ENCODE results near the gene MGAM2. TPM values are rescaled to one million over a fixed set of nuclear protein-coding genes. Genes with fewer than 3 reads are reported as not detected.

The MGAM2 gene
- total RNA-seq, 1 donor from 2014 or later = not detected

DNA sequence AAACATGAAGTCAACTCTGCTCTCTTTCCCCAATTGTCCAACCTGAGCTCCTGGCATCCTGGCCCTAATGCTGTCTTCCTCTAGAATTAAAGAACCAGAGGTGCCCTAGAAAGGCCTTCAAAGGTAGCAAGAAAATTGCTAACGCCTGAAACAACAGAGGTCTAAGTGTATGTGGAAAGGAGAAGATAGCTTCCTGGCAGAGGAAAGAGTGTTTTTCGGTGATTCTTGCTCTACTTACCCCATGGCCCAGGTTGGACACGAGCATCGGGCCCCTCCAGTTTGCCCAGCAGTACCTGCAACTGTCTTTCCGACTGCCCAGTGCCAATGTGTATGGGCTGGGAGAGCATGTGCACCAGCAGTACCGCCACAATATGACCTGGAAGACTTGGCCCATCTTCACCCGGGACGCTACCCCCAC lies 22.2 kb downstream of the MGAM2 start:
- H3K27me3 ChIP-seq = no peaks in the 10 kb centered on the region
- intact Hi-C loops (cut with DNase I) = no loop called here
- H3K4me3 ChIP-seq = no peak overlapping the region
- no peak overlapping the region for H3K27ac ChIP-seq
- no peaks in the 10 kb centered on the region for H3K4me1 ChIP-seq
- no peaks in the 10 kb centered on the region for H3K9me3 ChIP-seq
- TF ChIP-seq, protein P1, sequence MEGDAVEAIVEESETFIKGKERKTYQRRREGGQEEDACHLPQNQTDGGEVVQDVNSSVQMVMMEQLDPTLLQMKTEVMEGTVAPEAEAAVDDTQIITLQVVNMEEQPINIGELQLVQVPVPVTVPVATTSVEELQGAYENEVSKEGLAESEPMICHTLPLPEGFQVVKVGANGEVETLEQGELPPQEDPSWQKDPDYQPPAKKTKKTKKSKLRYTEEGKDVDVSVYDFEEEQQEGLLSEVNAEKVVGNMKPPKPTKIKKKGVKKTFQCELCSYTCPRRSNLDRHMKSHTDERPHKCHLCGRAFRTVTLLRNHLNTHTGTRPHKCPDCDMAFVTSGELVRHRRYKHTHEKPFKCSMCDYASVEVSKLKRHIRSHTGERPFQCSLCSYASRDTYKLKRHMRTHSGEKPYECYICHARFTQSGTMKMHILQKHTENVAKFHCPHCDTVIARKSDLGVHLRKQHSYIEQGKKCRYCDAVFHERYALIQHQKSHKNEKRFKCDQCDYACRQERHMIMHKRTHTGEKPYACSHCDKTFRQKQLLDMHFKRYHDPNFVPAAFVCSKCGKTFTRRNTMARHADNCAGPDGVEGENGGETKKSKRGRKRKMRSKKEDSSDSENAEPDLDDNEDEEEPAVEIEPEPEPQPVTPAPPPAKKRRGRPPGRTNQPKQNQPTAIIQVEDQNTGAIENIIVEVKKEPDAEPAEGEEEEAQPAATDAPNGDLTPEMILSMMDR (IDR thresholded peaks at IDR 0.05) = no peak
- DNase-seq (ENCODE audit: low spot score in 2 of 2) = no peak
- H3K36me3 ChIP-seq = no peaks in the 10 kb centered on the region

DNA sequence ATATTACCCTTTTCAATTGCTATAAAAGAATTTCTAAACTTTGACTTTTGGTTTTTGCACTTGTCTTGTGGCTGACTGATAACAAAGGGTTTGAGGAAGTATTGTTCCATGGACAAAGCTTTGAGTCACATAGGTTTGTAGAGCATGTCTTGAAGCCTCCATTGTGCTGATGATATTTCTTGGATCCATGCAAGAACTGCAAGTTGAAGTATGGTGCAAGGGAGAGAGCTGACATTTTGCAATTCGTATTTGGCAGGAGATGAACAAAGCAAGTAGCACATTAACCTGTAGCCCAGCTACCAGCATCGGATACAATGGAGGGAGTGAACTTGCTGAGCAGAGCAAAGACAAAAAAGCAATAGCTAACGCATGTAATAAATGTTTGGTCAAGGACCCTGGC lies 23.4 kb downstream of the MGAM2 start:
- no peaks in the 10 kb centered on the region for H3K36me3 ChIP-seq
- DNase-seq (ENCODE audit: low spot score in 2 of 2) = no peak
- no peaks in the 10 kb centered on the region for H3K4me1 ChIP-seq
- TF ChIP-seq, protein P1 (IDR thresholded peaks at IDR 0.05) = no peak
- no peaks in the 10 kb centered on the region for H3K9me3 ChIP-seq
- H3K27ac ChIP-seq = no peak overlapping the region
- no peak overlapping the region for H3K4me3 ChIP-seq
- no peaks in the 10 kb centered on the region for H3K27me3 ChIP-seq
- intact Hi-C loops (cut with DNase I) = no loop called here

DNA sequence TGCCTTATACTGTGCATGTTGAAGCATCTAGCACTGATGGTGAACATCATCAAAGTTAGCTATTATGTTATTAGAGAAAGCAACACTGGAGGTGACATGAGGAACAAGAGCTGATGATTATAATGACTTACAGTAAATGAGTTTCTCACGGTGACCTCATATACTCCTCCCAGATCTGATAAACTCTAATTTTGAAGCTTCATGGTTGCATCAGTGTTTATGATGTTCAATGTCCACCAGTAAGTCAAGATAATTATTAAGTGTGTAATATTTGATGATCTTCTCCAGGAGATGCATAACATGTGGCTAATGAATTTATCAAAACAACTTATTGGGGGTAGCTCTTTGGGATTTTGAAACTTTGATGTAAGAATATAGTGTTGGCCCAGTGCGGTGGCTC lies 27.5 kb downstream of the MGAM2 start:
- Histone ChIP-seq H3K27ac (no peak overlapping the region), H3K9me3 (no peaks in the 10 kb centered on the region), H3K36me3 (no peaks in the 10 kb centered on the region), H3K27me3 (no peaks in the 10 kb centered on the region), H3K4me3 (no peak overlapping the region), H3K4me1 (no peaks in the 10 kb centered on the region)
- intact Hi-C loops (cut with DNase I) = no loop called here
- TF ChIP-seq, protein P1 (IDR thresholded peaks at IDR 0.05) = no peak
- DNase-seq (ENCODE audit: low spot score in 2 of 2) = no peak

DNA sequence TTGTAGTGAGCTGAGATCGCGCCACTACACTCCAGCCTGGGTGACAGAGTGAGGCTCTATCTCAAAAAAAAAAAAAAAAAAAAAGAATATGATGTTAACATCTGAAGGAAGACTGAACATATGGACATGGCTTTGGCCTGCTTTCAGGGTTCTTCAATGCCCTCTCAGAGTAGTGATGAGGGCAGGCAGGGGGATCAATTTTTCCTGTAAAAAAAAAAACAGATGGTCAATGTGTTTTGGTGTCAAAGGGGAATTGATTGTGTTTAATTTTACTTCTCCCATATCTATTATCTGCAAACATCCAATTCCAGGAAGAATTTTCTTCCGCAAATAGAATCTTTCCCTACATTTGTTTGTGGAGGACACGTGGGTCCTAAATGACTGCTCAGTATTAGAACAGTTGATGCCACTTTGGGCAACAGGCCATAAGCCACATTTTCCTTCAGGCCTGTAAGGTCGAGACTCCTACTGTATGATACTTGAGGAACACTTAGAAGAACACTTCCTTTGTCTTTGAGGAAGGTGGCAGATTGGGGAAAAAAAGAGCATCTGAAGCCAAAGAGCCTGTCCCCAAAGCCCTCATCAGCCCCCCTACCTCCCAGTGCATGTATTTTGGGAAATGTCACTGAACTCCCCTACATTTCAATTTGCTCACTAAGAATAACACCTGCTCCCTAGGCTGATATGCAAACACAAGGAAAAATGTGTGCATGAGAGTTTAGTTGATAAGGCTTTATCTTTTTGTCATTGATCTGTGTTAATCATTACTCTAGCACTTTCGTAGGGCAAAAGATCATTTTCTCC lies 28.3 kb downstream of the MGAM2 start:
- Histone ChIP-seq H3K27me3 (no peaks in the 10 kb centered on the region), H3K27ac (no peak overlapping the region), H3K4me1 (no peaks in the 10 kb centered on the region), H3K36me3 (no peaks in the 10 kb centered on the region), H3K4me3 (no peak overlapping the region), H3K9me3 (no peaks in the 10 kb centered on the region)
- intact Hi-C loops (cut with DNase I) = no loop called here
- TF ChIP-seq, protein P1 (IDR thresholded peaks at IDR 0.05) = no peak
- no peak for DNase-seq (ENCODE audit: low spot score in 2 of 2)

DNA sequence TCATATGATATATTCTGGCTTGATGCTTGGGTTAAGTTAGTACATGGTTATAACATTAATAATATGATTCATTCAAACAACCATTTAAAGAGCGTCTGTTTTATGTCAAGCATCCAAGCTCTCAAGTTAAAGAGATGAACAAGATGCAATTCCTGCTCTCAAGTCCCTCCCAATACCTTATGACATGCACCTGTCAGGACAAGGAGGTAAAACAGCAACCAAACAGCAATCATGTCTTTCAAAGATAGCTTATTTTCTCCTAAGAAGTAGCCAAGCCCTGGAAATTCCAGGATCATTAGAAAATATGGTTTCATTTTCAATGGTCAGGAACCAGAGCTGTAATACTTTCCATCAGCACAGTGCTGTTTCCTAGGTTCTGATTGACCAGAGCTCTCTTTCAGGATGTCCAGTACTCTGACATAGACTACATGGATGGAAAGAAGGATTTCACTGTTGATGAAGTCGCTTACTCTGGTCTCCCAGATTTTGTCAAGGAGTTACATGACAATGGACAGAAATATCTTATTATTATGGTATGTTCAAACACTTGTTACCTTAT lies 29.0 kb downstream of the MGAM2 start:
- Histone ChIP-seq H3K27me3 (no peaks in the 10 kb centered on the region), H3K4me1 (no peaks in the 10 kb centered on the region), H3K4me3 (no peak overlapping the region), H3K27ac (no peak overlapping the region), H3K9me3 (no peaks in the 10 kb centered on the region), H3K36me3 (no peaks in the 10 kb centered on the region)
- TF ChIP-seq, protein P1 (IDR thresholded peaks at IDR 0.05) = no peak
- DNase-seq (ENCODE audit: low spot score in 2 of 2) = no peak
- intact Hi-C loops (cut with DNase I) = no loop called here
